ENCODE measurements around the gene RPSA. TPM values are rescaled to one million over a fixed set of nuclear protein-coding genes. Genes with fewer than 3 reads are reported as not detected.

RPSA gene
- total and polyA plus RNA-seq, 9 of the 15 experiments (the other 6 are each of a cell fraction or from before 2014, with no cell fraction given): 2,290 to 4,272 (median 2,730) TPM

GRCh38 chr3:39383881-39384664 is 22.4 kb upstream of the RPSA start (continued):
- TF ChIP-seq NR2C1 (IDR thresholded peaks at IDR 0.05): no peak
- TF ChIP-seq NR2C1 (tag; IDR thresholded peaks at IDR 0.05): no peak
- TF ChIP-seq JUND (IDR thresholded peaks at IDR 0.05; ENCODE audit: borderline replicate concordance, low read depth, low read length): peak; percentile 46; the same call in 1 of the 2 replicates
- TF ChIP-seq JUND (tag; IDR thresholded peaks at IDR 0.05; ENCODE audit: borderline replicate concordance, low read depth, low read length): no peak; the same call in 2 of the 3 replicates
- no peak for TF ChIP-seq ADNP (tag; IDR thresholded peaks at IDR 0.05)
- TF ChIP-seq USF2 (CRISPR knock-in tag; IDR thresholded peaks at IDR 0.05): peak; percentile 63
- no peak for TF ChIP-seq HBP1 (CRISPR knock-in tag; IDR thresholded peaks at IDR 0.05)
- 0 out of 2 replicates have a peak, but pooled peaks have one; percentile 12 for TF ChIP-seq ELF4 (CRISPR knock-in tag; IDR thresholded peaks at IDR 0.05)
- TF ChIP-seq ZNF133 (CRISPR knock-in tag; IDR thresholded peaks at IDR 0.05): no peak
- TF ChIP-seq ZNF609 (CRISPR knock-in tag; IDR thresholded peaks at IDR 0.05; ENCODE audit: borderline replicate concordance): no peak
- no peak for TF ChIP-seq HEY1 (CRISPR knock-in tag; IDR thresholded peaks at IDR 0.05; ENCODE audit: borderline replicate concordance)
- no peak for TF ChIP-seq ZNF444 (CRISPR knock-in tag; IDR thresholded peaks at IDR 0.05)
- no peak for TF ChIP-seq PTRF (tag; IDR thresholded peaks at IDR 0.05)
- no peak for TF ChIP-seq SMARCE1 (IDR thresholded peaks at IDR 0.05)
- TF ChIP-seq KDM5B (IDR thresholded peaks at IDR 0.05; ENCODE audit: insufficient replicate concordance, low read depth, low read length): peak; percentile 88
- no peak for TF ChIP-seq CHD4 (IDR thresholded peaks at IDR 0.05; ENCODE audit: insufficient read depth, insufficient replicate concordance, low read depth, low read length, poor library complexity, severe bottlenecking)
- no peak for TF ChIP-seq GATA2 (CRISPR knock-in tag; IDR thresholded peaks at IDR 0.05)
- TF ChIP-seq BMI1 (IDR thresholded peaks at IDR 0.05; ENCODE audit: low read length): no peak
- peak; percentile 57; the same call in 1 of the 2 replicates for TF ChIP-seq ZSCAN29 (IDR thresholded peaks at IDR 0.05)
